ENCODE results near the gene PRG3.

PRG3 gene

GRCh38 chr11:57387289-57388030 is 6.5 kb upstream of the PRG3 start:
- no peak overlapping the region for H3K27ac Mint-ChIP-seq
- H3K4me3 Mint-ChIP-seq: no peak overlapping the region
- H3K4me1 Mint-ChIP-seq (ENCODE audit: low read depth): peaks cover 23% of the 10 kb centered on the region
- no peaks in the 10 kb centered on the region for H3K9me3 Mint-ChIP-seq
- H3K36me3 Mint-ChIP-seq (ENCODE audit: low read depth): no peaks in the 10 kb centered on the region
- peaks cover 4% of the 10 kb centered on the region for H3K27me3 Mint-ChIP-seq
- intact Hi-C loops (cut with micrococcal nuclease): no loop called here

GRCh38 chr11:57386178-57386940 is 5.4 kb upstream of the PRG3 start:
- intact Hi-C loops (cut with micrococcal nuclease): no loop called here
- Mint-ChIP-seq H3K9me3 (no peaks in the 10 kb centered on the region), H3K36me3 (ENCODE audit: low read depth) (no peaks in the 10 kb centered on the region)

GRCh38 chr11:57379732-57380131 is 1.2 kb downstream of the PRG3 start:
- no peaks in the 10 kb centered on the region for H3K9me3 Mint-ChIP-seq
- H3K4me1 Mint-ChIP-seq (ENCODE audit: low read depth): peaks cover 13% of the 10 kb centered on the region
- H3K27me3 Mint-ChIP-seq: peaks cover 22% of the 10 kb centered on the region
- no peaks in the 10 kb centered on the region for H3K36me3 Mint-ChIP-seq (ENCODE audit: low read depth)
- H3K4me3 Mint-ChIP-seq: no peak overlapping the region
- intact Hi-C loops (cut with micrococcal nuclease): no loop called here
- no peak overlapping the region for H3K27ac Mint-ChIP-seq

More at GRCh38 chr11:57386178-57386940, 5.4 kb upstream of the PRG3 start:
- H3K4me1 Mint-ChIP-seq (ENCODE audit: low read depth): peaks cover 18% of the 10 kb centered on the region
- H3K27ac Mint-ChIP-seq: no peak overlapping the region
- no peak overlapping the region for H3K4me3 Mint-ChIP-seq
- H3K27me3 Mint-ChIP-seq: peaks cover 4% of the 10 kb centered on the region

GRCh38 chr11:57378186-57378585 is 2.8 kb downstream of the PRG3 start:
- Mint-ChIP-seq H3K27me3 (peaks cover 22% of the 10 kb centered on the region), H3K4me3 (no peak overlapping the region), H3K4me1 (ENCODE audit: low read depth) (peaks cover 11% of the 10 kb centered on the region), H3K36me3 (ENCODE audit: low read depth) (no peaks in the 10 kb centered on the region), H3K27ac (no peak overlapping the region), H3K9me3 (no peaks in the 10 kb centered on the region)
- intact Hi-C loops (cut with micrococcal nuclease): no loop called here

GRCh38 chr11:57377107-57377506 is 3.8 kb downstream of the PRG3 start:
- Mint-ChIP-seq H3K4me1 (ENCODE audit: low read depth) (peaks cover 12% of the 10 kb centered on the region), H3K9me3 (no peaks in the 10 kb centered on the region), H3K4me3 (no peak overlapping the region), H3K36me3 (ENCODE audit: low read depth) (no peaks in the 10 kb centered on the region), H3K27me3 (peaks cover 22% of the 10 kb centered on the region), H3K27ac (no peak overlapping the region)
- intact Hi-C loops (cut with micrococcal nuclease): no loop called here

GRCh38 chr11:57376095-57377090 is 4.6 kb downstream of the PRG3 start:
- no peak overlapping the region for H3K27ac Mint-ChIP-seq
- H3K4me3 Mint-ChIP-seq: no peak overlapping the region

GRCh38 chr11:57375490-57375889 is 5.5 kb downstream of the PRG3 start:
- Mint-ChIP-seq H3K9me3 (no peaks in the 10 kb centered on the region), H3K4me3 (no peak overlapping the region), H3K4me1 (ENCODE audit: low read depth) (peaks cover 16% of the 10 kb centered on the region), H3K27ac (no peak overlapping the region), H3K36me3 (ENCODE audit: low read depth) (no peaks in the 10 kb centered on the region), H3K27me3 (peaks cover 20% of the 10 kb centered on the region)
- intact Hi-C loops (cut with micrococcal nuclease): no loop called here

More at GRCh38 chr11:57376095-57377090, 4.6 kb downstream of the PRG3 start:
- Mint-ChIP-seq H3K9me3 (no peaks in the 10 kb centered on the region), H3K4me1 (ENCODE audit: low read depth) (peaks cover 12% of the 10 kb centered on the region), H3K36me3 (ENCODE audit: low read depth) (no peaks in the 10 kb centered on the region), H3K27me3 (peaks cover 22% of the 10 kb centered on the region)
- intact Hi-C loops (cut with micrococcal nuclease): no loop called here

GRCh38 chr11:57374966-57375365 is 6.0 kb downstream of the PRG3 start:
- no peak overlapping the region for H3K4me3 Mint-ChIP-seq

GRCh38 chr11:57373146-57373545 is 7.8 kb downstream of the PRG3 start:
- H3K27me3 Mint-ChIP-seq: peaks cover 15% of the 10 kb centered on the region
- H3K9me3 Mint-ChIP-seq: no peaks in the 10 kb centered on the region
- H3K36me3 Mint-ChIP-seq (ENCODE audit: low read depth): no peaks in the 10 kb centered on the region
- intact Hi-C loops (cut with micrococcal nuclease): no loop called here
- peaks cover 35% of the 10 kb centered on the region for H3K4me1 Mint-ChIP-seq (ENCODE audit: low read depth)
- H3K27ac Mint-ChIP-seq: no peak overlapping the region
- no peak overlapping the region for H3K4me3 Mint-ChIP-seq

More at GRCh38 chr11:57374966-57375365, 6.0 kb downstream of the PRG3 start:
- Mint-ChIP-seq H3K4me1 (ENCODE audit: low read depth) (peaks cover 21% of the 10 kb centered on the region), H3K27me3 (peaks cover 17% of the 10 kb centered on the region), H3K36me3 (ENCODE audit: low read depth) (no peaks in the 10 kb centered on the region), H3K27ac (no peak overlapping the region), H3K9me3 (no peaks in the 10 kb centered on the region)
- intact Hi-C loops (cut with micrococcal nuclease): no loop called here

GRCh38 chr11:57370941-57371340 is 10.0 kb downstream of the PRG3 start:
- Mint-ChIP-seq H3K9me3 (no peaks in the 10 kb centered on the region), H3K4me1 (ENCODE audit: low read depth) (peaks cover 44% of the 10 kb centered on the region), H3K27ac (no peak overlapping the region), H3K36me3 (ENCODE audit: low read depth) (no peaks in the 10 kb centered on the region), H3K27me3 (peaks cover 10% of the 10 kb centered on the region), H3K4me3 (no peak overlapping the region)
- intact Hi-C loops (cut with micrococcal nuclease): no loop called here

- Mint-ChIP-seq H3K4me3 (no peak overlapping the region), H3K4me1 (ENCODE audit: low read depth) (peaks cover 38% of the 10 kb centered on the region), H3K9me3 (no peaks in the 10 kb centered on the region), H3K27me3 (peaks cover 10% of the 10 kb centered on the region), H3K27ac (no peak overlapping the region), H3K36me3 (ENCODE audit: low read depth) (no peaks in the 10 kb centered on the region)
- intact Hi-C loops (cut with micrococcal nuclease): no loop called here
Observed at GRCh38 chr11:57370251-57370650, 10.7 kb downstream of the PRG3 start.

GRCh38 chr11:57368845-57369232 is 12.1 kb downstream of the PRG3 start:
- H3K9me3 Mint-ChIP-seq: no peaks in the 10 kb centered on the region
- H3K27ac Mint-ChIP-seq: no peak overlapping the region
- peaks cover 10% of the 10 kb centered on the region for H3K27me3 Mint-ChIP-seq
- H3K4me3 Mint-ChIP-seq: no peak overlapping the region
- no peaks in the 10 kb centered on the region for H3K36me3 Mint-ChIP-seq (ENCODE audit: low read depth)
- H3K4me1 Mint-ChIP-seq (ENCODE audit: low read depth): peaks cover 38% of the 10 kb centered on the region
- intact Hi-C loops (cut with micrococcal nuclease): no loop called here

GRCh38 chr11:57368106-57368844 is 12.7 kb downstream of the PRG3 start:
- no peak overlapping the region for H3K4me3 Mint-ChIP-seq
- H3K36me3 Mint-ChIP-seq (ENCODE audit: low read depth): no peaks in the 10 kb centered on the region
- intact Hi-C loops (cut with micrococcal nuclease): no loop called here

More at GRCh38 chr11:57368106-57368844, 12.7 kb downstream of the PRG3 start:
- Mint-ChIP-seq H3K27me3 (peaks cover 10% of the 10 kb centered on the region), H3K9me3 (no peaks in the 10 kb centered on the region), H3K27ac (peak overlapping the region; percentile 59), H3K4me1 (ENCODE audit: low read depth) (peaks cover 37% of the 10 kb centered on the region)
